ENCODE results near the gene NPTXR.

GRCh38 chr22:38788846-38789245 is 55.0 kb downstream of the NPTXR start:
- no peak for TF ChIP-seq NFIC (IDR thresholded peaks at IDR 0.05; ENCODE audit: borderline replicate concordance)
- no peak for TF ChIP-seq POLR2AphosphoS5 (IDR thresholded peaks at IDR 0.05; ENCODE audit: low read depth, low read length)
- no peak for TF ChIP-seq CHD2 (IDR thresholded peaks at IDR 0.05; ENCODE audit: low read length, partially characterized antibody)
- no peak for TF ChIP-seq CTCF (IDR thresholded peaks at IDR 0.05)
- no peak for TF ChIP-seq SIN3A (IDR thresholded peaks at IDR 0.05; ENCODE audit: borderline replicate concordance, low read depth, low read length)

All from SK-N-SH (cell line).